Measurements from ENCODE around the gene CYP26C1.

- TF ChIP-seq CTCF (conservative IDR thresholded peaks at IDR 0.05): no peak
- TF ChIP-seq EZH2 (IDR thresholded peaks at IDR 0.05; ENCODE audit: low read depth): no peak
These were observed 8.0 kb downstream of the CYP26C1 start for GRCh38 chr10:93068411-93069244.

Measured in PC-9 (cell line).